GM13976 (cell line): ENCODE data around the gene MEGF11.

Source experiments
- DNase-seq: peaks from one replicate; pipeline ENCODE4 v3.0.0; 2012; ENCODE audit warnings: low spot score
- CTCF ChIP-seq: IDR thresholded peaks from 2 replicates; pipeline ENCODE4 v1.5.1; 2012; ENCODE audit warnings: borderline replicate concordance, mild to moderate bottlenecking; ENCODE audit not compliant: insufficient read depth; ENCODE audit errors: extremely low read depth, missing control alignments, control extremely low read depth
- in situ Hi-C: fragments of 300-500 bp; cut with MboI; formaldehyde crosslinking; loops from one replicate; pipeline ENCODE4 v1.12.0; 2022; ENCODE audit warnings: low sequenced_read_pairs, mixed read lengths, inconsistent platforms; ENCODE audit not compliant: unreplicated experiment

MEGF11 gene

GRCh38 chr15:65901836-65902235, 351.7 kb downstream of the MEGF11 start:
- no peak for TF ChIP-seq CTCF
- DNase-seq, result no peak
- in situ Hi-C loops, result no loop called here

- TF ChIP-seq CTCF, result no peak
- no peak for DNase-seq
- in situ Hi-C loops, result no loop called here
Observed at GRCh38 chr15:65901336-65901735, 352.2 kb downstream of the MEGF11 start.

GRCh38 chr15:65900488-65900887, 353.1 kb downstream of the MEGF11 start:
- no peak for TF ChIP-seq CTCF
- no peak for DNase-seq
- in situ Hi-C loops, result no loop called here

GRCh38 chr15:65896236-65896635, 357.3 kb downstream of the MEGF11 start:
- in situ Hi-C loops, result no loop called here
- TF ChIP-seq CTCF, result no peak
- no peak for DNase-seq

- in situ Hi-C loops, result no loop called here
- no peak for TF ChIP-seq CTCF
- no peak for DNase-seq
Observed at GRCh38 chr15:65893060-65893459, 360.5 kb downstream of the MEGF11 start.

GRCh38 chr15:65888981-65889380, 364.6 kb downstream of the MEGF11 start:
- TF ChIP-seq CTCF, result no peak
- in situ Hi-C loops, result no loop called here
- DNase-seq, result no peak

- DNase-seq, result no peak
- TF ChIP-seq CTCF, result no peak
- in situ Hi-C loops, result no loop called here
Observed at GRCh38 chr15:65887565-65887964, 366.0 kb downstream of the MEGF11 start.
